ENCODE measurements around the gene DOCK10. TPM values are rescaled to one million over a fixed set of nuclear protein-coding genes. Genes with fewer than 3 reads are reported as not detected.
A peak's percentile ranks its signal among the peaks of the same experiment; 100 is the strongest.

DOCK10 gene
- total and polyA plus RNA-seq, 10 of the 15 experiments (the other 5 are each of a cell fraction or from before 2014, with no cell fraction given): 16.9 to 120 (median 85.5) TPM

DNA sequence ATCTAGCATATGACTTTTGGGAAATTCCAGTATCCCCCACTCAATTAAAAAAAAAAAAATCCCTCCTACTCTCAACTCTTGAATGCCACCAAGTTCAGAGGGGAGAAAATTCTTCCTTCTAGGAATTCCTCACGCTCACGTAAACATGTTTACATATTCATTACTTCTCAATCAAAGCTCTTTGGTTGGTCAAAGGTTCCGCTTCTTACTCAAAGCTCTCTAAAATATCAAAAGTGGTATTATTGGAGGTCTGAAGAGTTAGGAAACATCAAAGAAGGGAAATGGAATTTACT lies 4.1 kb downstream of the DOCK10 start:
- peaks cover 84% of the 10 kb centered on the region for H3K79me2 ChIP-seq (ENCODE audit: control insufficient read depth, insufficient read depth, low read length)
- H4K20me1 ChIP-seq (ENCODE audit: control insufficient read depth, insufficient read depth): no peaks in the 10 kb centered on the region
- no peaks in the 10 kb centered on the region for H3K27me3 ChIP-seq (replicated peaks in 1 of 2; ENCODE audit: control insufficient read depth in 2 of 2, insufficient read depth in 2 of 2, low read length in 1 of 2)
- peak overlapping the region; percentile 98 for H3K27ac ChIP-seq (ENCODE audit: control insufficient read depth, insufficient read depth)
- no peaks in the 10 kb centered on the region; a peak in 1 of 4 replicates for H3K36me3 ChIP-seq (ENCODE audit: control insufficient read depth in 2 of 2, insufficient read depth in 2 of 2, low read length in 1 of 2)
- intact Hi-C loops (cut with micrococcal nuclease; ENCODE audit: unreplicated experiment): no loop called here
- DNase-seq (ENCODE audit: low read depth, low spot score): no peak
- no peak for FAIRE-seq
- no peaks in the 10 kb centered on the region for H3K9me3 ChIP-seq (replicated peaks; ENCODE audit: control insufficient read depth, insufficient read depth, low read length)
- no peak for ATAC-seq
- H3K9ac ChIP-seq (ENCODE audit: control insufficient read depth, insufficient read depth, low read length): peak overlapping the region; percentile 65
- in situ Hi-C loops (cut with MboI): no loop called here
- RAD21 ChIA-PET (ENCODE audit: unreplicated experiment): interaction anchor here (1.2 to 7.2 kb wide), 10 partner anchors 9 to 144 kb away, joined by 4 to 47 read pairs (median 6); no protein-coding TSS in a partner anchor
- CTCF ChIA-PET: interaction anchor here (0.7 to 3.2 kb wide), 9 partner anchors 13 to 1457 kb away, joined by 3 to 15 read pairs (median 4); no protein-coding TSS in a partner anchor
- SMC1A ChIA-PET (ENCODE audit: uncharacterized antibody, unreplicated experiment): interaction anchor here (0.7 to 6.6 kb wide), 12 partner anchors 12 to 218 kb away, joined by 3 to 53 read pairs (median 6); no protein-coding TSS in a partner anchor
- POLR2A ChIA-PET: interaction anchor here (1.0 to 1.7 kb wide), 4 partner anchors 12 to 60 kb away, joined by 3 to 8 read pairs (median 4); no protein-coding TSS in a partner anchor
- H2AFZ ChIP-seq (ENCODE audit: control insufficient read depth, low read depth, low read length): peak overlapping the region; percentile 61
- no TSS peak for BruUV-seq (replicated peaks)
- WGBS (ENCODE audit: insufficient coverage, insufficient replicate concordance, low lambda C conversion rate, missing lambda C conversion rate): 0% methylated on average over 3 of the region's 3 CpGs
- peaks cover 11% of the 10 kb centered on the region for H3K4me1 ChIP-seq (ENCODE audit: control insufficient read depth, insufficient read depth, low read length)
- H3K4me2 ChIP-seq (ENCODE audit: control insufficient read depth, insufficient read depth): peak overlapping the region; percentile 99
- peak overlapping the region; percentile 92 for H3K4me3 ChIP-seq
- TF ChIP-seq, protein P1, sequence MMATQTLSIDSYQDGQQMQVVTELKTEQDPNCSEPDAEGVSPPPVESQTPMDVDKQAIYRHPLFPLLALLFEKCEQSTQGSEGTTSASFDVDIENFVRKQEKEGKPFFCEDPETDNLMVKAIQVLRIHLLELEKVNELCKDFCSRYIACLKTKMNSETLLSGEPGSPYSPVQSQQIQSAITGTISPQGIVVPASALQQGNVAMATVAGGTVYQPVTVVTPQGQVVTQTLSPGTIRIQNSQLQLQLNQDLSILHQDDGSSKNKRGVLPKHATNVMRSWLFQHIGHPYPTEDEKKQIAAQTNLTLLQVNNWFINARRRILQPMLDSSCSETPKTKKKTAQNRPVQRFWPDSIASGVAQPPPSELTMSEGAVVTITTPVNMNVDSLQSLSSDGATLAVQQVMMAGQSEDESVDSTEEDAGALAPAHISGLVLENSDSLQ (IDR thresholded peaks at IDR 0.05): no peak
- TF ChIP-seq, protein P2, sequence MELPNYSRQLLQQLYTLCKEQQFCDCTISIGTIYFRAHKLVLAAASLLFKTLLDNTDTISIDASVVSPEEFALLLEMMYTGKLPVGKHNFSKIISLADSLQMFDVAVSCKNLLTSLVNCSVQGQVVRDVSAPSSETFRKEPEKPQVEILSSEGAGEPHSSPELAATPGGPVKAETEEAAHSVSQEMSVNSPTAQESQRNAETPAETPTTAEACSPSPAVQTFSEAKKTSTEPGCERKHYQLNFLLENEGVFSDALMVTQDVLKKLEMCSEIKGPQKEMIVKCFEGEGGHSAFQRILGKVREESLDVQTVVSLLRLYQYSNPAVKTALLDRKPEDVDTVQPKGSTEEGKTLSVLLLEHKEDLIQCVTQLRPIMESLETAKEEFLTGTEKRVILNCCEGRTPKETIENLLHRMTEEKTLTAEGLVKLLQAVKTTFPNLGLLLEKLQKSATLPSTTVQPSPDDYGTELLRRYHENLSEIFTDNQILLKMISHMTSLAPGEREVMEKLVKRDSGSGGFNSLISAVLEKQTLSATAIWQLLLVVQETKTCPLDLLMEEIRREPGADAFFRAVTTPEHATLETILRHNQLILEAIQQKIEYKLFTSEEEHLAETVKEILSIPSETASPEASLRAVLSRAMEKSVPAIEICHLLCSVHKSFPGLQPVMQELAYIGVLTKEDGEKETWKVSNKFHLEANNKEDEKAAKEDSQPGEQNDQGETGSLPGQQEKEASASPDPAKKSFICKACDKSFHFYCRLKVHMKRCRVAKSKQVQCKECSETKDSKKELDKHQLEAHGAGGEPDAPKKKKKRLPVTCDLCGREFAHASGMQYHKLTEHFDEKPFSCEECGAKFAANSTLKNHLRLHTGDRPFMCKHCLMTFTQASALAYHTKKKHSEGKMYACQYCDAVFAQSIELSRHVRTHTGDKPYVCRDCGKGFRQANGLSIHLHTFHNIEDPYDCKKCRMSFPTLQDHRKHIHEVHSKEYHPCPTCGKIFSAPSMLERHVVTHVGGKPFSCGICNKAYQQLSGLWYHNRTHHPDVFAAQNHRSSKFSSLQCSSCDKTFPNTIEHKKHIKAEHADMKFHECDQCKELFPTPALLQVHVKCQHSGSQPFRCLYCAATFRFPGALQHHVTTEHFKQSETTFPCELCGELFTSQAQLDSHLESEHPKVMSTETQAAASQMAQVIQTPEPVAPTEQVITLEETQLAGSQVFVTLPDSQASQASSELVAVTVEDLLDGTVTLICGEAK (IDR thresholded peaks at IDR 0.05; ENCODE audit: borderline replicate concordance): no peak
- TF ChIP-seq YY1 (IDR thresholded peaks at IDR 0.05; ENCODE audit: low read depth, low read length) (no peak), ZNF622 (IDR thresholded peaks at IDR 0.05) (no peak), NFYB (IDR thresholded peaks at IDR 0.05; ENCODE audit: insufficient read depth, low read depth, low read length) (no peak), CREM (IDR thresholded peaks at IDR 0.05; ENCODE audit: low read depth) (no peak), JUNB (IDR thresholded peaks at IDR 0.05) (0 out of 2 replicates have a peak, but pooled peaks have one; percentile 4), KAT2A (conservative IDR thresholded peaks at IDR 0.05; ENCODE audit: control insufficient read depth, low read depth, low read length) (no peak), RCOR1 (conservative IDR thresholded peaks at IDR 0.05; ENCODE audit: low read depth, low read length) (no peak)
- TF ChIP-seq, protein P3, sequence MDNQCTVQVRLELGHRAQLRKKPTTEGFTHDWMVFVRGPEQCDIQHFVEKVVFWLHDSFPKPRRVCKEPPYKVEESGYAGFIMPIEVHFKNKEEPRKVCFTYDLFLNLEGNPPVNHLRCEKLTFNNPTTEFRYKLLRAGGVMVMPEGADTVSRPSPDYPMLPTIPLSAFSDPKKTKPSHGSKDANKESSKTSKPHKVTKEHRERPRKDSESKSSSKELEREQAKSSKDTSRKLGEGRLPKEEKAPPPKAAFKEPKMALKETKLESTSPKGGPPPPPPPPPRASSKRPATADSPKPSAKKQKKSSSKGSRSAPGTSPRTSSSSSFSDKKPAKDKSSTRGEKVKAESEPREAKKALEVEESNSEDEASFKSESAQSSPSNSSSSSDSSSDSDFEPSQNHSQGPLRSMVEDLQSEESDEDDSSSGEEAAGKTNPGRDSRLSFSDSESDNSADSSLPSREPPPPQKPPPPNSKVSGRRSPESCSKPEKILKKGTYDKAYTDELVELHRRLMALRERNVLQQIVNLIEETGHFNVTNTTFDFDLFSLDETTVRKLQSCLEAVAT (IDR thresholded peaks at IDR 0.05): no peak; the same call in 1 of the 2 replicates
- TF ChIP-seq, protein P4, sequence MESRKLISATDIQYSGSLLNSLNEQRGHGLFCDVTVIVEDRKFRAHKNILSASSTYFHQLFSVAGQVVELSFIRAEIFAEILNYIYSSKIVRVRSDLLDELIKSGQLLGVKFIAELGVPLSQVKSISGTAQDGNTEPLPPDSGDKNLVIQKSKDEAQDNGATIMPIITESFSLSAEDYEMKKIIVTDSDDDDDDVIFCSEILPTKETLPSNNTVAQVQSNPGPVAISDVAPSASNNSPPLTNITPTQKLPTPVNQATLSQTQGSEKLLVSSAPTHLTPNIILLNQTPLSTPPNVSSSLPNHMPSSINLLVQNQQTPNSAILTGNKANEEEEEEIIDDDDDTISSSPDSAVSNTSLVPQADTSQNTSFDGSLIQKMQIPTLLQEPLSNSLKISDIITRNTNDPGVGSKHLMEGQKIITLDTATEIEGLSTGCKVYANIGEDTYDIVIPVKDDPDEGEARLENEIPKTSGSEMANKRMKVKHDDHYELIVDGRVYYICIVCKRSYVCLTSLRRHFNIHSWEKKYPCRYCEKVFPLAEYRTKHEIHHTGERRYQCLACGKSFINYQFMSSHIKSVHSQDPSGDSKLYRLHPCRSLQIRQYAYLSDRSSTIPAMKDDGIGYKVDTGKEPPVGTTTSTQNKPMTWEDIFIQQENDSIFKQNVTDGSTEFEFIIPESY (IDR thresholded peaks at IDR 0.05): no peak
- TF ChIP-seq, protein P5, sequence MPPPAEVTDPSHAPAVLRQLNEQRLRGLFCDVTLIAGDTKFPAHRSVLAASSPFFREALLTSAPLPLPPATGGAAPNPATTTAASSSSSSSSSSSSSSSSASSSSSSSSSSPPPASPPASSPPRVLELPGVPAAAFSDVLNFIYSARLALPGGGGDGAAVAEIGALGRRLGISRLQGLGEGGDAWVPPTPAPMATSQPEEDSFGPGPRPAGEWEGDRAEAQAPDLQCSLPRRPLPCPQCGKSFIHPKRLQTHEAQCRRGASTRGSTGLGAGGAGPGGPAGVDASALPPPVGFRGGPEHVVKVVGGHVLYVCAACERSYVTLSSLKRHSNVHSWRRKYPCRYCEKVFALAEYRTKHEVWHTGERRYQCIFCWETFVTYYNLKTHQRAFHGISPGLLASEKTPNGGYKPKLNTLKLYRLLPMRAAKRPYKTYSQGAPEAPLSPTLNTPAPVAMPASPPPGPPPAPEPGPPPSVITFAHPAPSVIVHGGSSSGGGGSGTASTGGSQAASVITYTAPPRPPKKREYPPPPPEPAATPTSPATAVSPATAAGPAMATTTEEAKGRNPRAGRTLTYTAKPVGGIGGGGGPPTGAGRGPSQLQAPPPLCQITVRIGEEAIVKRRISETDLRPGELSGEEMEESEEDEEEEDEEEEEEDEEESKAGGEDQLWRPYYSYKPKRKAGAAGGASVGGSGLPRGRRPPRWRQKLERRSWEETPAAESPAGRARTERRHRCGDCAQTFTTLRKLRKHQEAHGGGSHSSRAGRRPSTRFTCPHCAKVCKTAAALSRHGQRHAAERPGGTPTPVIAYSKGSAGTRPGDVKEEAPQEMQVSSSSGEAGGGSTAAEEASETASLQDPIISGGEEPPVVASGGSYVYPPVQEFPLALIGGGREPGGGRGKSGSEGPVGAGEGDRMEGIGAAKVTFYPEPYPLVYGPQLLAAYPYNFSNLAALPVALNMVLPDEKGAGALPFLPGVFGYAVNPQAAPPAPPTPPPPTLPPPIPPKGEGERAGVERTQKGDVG (CRISPR knock-in tag; IDR thresholded peaks at IDR 0.05): no peak
